Fibroblast of lung (primary cell): ENCODE data around the gene SRD5A1.

ENCODE experiments used
- CTCF ChIP-seq, 2 donors: IDR thresholded peaks in 1 of 2; conservative IDR thresholded peaks in 1 of 2; 1 replicate in 1 of 2; 2 replicates in 1 of 2; pipeline ENCODE4 v1.5.1; 2011 to 2012; ENCODE audit warnings: low read length in 2 of 2, control low read depth in 1 of 2, inconsistent platforms in 1 of 2, low read depth in 1 of 2, mild to moderate bottlenecking in 1 of 2
- EZH2 ChIP-seq: IDR thresholded peaks from 2 replicates; pipeline ENCODE4 v1.5.1; 2012; ENCODE audit warnings: low read length, control low read depth, mild to moderate bottlenecking; ENCODE audit errors: missing control alignments

- no peak for TF ChIP-seq CTCF (conservative IDR thresholded peaks at IDR 0.05 in 1 of 2, IDR thresholded peaks at IDR 0.05 in 1 of 2; ENCODE audit: low read depth in 1 of 2, low read length in 2 of 2)
- no peak for TF ChIP-seq EZH2
Observed at GRCh38 chr5:6660688-6661087, 27.4 kb downstream of the SRD5A1 start.
